GM19193 (cell line): ENCODE results near the gene GAN.

ENCODE experiments used
- POLR2A ChIP-seq: IDR thresholded peaks from 4 replicates; pipeline ENCODE4 v1.6.1; 2011; ENCODE audit not compliant: insufficient read depth, insufficient read length; ENCODE audit errors: extremely low read depth

Gene GAN

GRCh38 chr16:81319221-81319912 is 4.6 kb downstream of the GAN start:
- TF ChIP-seq POLR2A: no peak

- TF ChIP-seq POLR2A: no peak
Measured at GRCh38 chr16:81321039-81321438, 6.3 kb downstream of the GAN start.

- TF ChIP-seq POLR2A: no peak
Measured at GRCh38 chr16:81321536-81321935, 6.8 kb downstream of the GAN start.

GRCh38 chr16:81324808-81325207 is 10.0 kb downstream of the GAN start:
- TF ChIP-seq POLR2A: no peak

GRCh38 chr16:81327011-81327410 is 12.2 kb downstream of the GAN start:
- TF ChIP-seq POLR2A: no peak

GRCh38 chr16:81327447-81328196 is 12.9 kb downstream of the GAN start:
- no peak for TF ChIP-seq POLR2A

GRCh38 chr16:81329947-81330346 is 15.2 kb downstream of the GAN start:
- no peak for TF ChIP-seq POLR2A

GRCh38 chr16:81333356-81333755 is 18.6 kb downstream of the GAN start:
- no peak for TF ChIP-seq POLR2A

GRCh38 chr16:81335669-81336068 is 20.9 kb downstream of the GAN start:
- no peak for TF ChIP-seq POLR2A

GRCh38 chr16:81337097-81337496 is 22.3 kb downstream of the GAN start:
- TF ChIP-seq POLR2A: no peak

GRCh38 chr16:81347425-81347824 is 32.7 kb downstream of the GAN start:
- no peak for TF ChIP-seq POLR2A

- TF ChIP-seq POLR2A: no peak
Measured at GRCh38 chr16:81349608-81350305, 35.0 kb downstream of the GAN start.

GRCh38 chr16:81350306-81350615 is 35.5 kb downstream of the GAN start:
- TF ChIP-seq POLR2A: no peak

GRCh38 chr16:81353895-81354294 is 39.1 kb downstream of the GAN start:
- no peak for TF ChIP-seq POLR2A

- TF ChIP-seq POLR2A: no peak
Measured at GRCh38 chr16:81357711-81358260, 43.0 kb downstream of the GAN start.

- TF ChIP-seq POLR2A: no peak
Measured at GRCh38 chr16:81358860-81359259, 44.1 kb downstream of the GAN start.

GRCh38 chr16:81360135-81360534 is 45.4 kb downstream of the GAN start:
- TF ChIP-seq POLR2A: no peak

GRCh38 chr16:81365731-81366130 is 51.0 kb downstream of the GAN start:
- no peak for TF ChIP-seq POLR2A
